Brain microvascular endothelial cell (primary cell): ENCODE measurements around the gene SLC26A11.

Experiments used
- DNase-seq: peaks from one replicate; pipeline ENCODE4 v3.0.0-alpha.2; 2020
- H3K27ac ChIP-seq: fragments of 250-450 bp; sonication (Bioruptor Pico); 2 replicates; pipeline ENCODE4 v1.5.1; 2020; ENCODE audit warnings: mild to moderate bottlenecking, moderate library complexity
- H3K27me3 ChIP-seq: fragments of 250-450 bp; sonication (Bioruptor Pico); replicated peaks from 2 replicates; pipeline ENCODE4 v1.5.1; 2020; ENCODE audit warnings: mild to moderate bottlenecking
- H3K36me3 ChIP-seq: fragments of 250-450 bp; sonication (Bioruptor Pico); replicated peaks from 2 replicates; pipeline ENCODE4 v1.5.1; 2020; ENCODE audit warnings: mild to moderate bottlenecking
- H3K4me3 ChIP-seq: 2 replicates; pipeline ENCODE4 v1.5.1; 2011; ENCODE audit warnings: low read depth, mild to moderate bottlenecking, control low read depth, low read length, moderate library complexity
- CTCF ChIP-seq: IDR thresholded peaks from 2 replicates; pipeline ENCODE4 v1.5.1; 2011; ENCODE audit warnings: low read depth, mild to moderate bottlenecking, moderate library complexity, low read length, control low read depth, inconsistent platforms; ENCODE audit errors: missing control alignments
- in situ Hi-C: cut with HindIII; loops from 2 replicates; pipeline ENCODE4 v1.10.0; 2017; ENCODE audit warnings: low sequenced_read_pairs, low pct_ligation_motif_present

Gene SLC26A11

GRCh38 chr17:80214878-80215210 is 5.4 kb upstream of the SLC26A11 start:
- DNase-seq = no peak
- Histone ChIP-seq H3K27ac (no peak overlapping the region), H3K27me3 (no peaks in the 10 kb centered on the region), H3K4me3 (no peak overlapping the region), H3K36me3 (peaks cover 14% of the 10 kb centered on the region)
- in situ Hi-C loops = no loop called here
- no peak for TF ChIP-seq CTCF

- in situ Hi-C loops = no loop called here
- TF ChIP-seq CTCF = no peak
- DNase-seq = no peak
Measured at GRCh38 chr17:80216473-80217456, 3.5 kb upstream of the SLC26A11 start.

GRCh38 chr17:80217703-80218362 is 2.4 kb upstream of the SLC26A11 start:
- in situ Hi-C loops = no loop called here
- H3K27ac ChIP-seq = no peak overlapping the region
- no peaks in the 10 kb centered on the region for H3K27me3 ChIP-seq
- no peaks in the 10 kb centered on the region for H3K36me3 ChIP-seq
- DNase-seq = no peak
- no peak overlapping the region for H3K4me3 ChIP-seq
- no peak for TF ChIP-seq CTCF

More at GRCh38 chr17:80216473-80217456, 3.5 kb upstream of the SLC26A11 start:
- no peak overlapping the region for H3K27ac ChIP-seq
- H3K27me3 ChIP-seq = no peaks in the 10 kb centered on the region
- H3K4me3 ChIP-seq = no peak overlapping the region
- H3K36me3 ChIP-seq = peaks cover 4% of the 10 kb centered on the region

- in situ Hi-C loops = no loop called here
- Histone ChIP-seq H3K27ac (no peak overlapping the region), H3K36me3 (no peaks in the 10 kb centered on the region), H3K27me3 (no peaks in the 10 kb centered on the region), H3K4me3 (no peak overlapping the region)
- no peak for TF ChIP-seq CTCF
- no peak for DNase-seq
Measured at GRCh38 chr17:80218391-80218790, 1.8 kb upstream of the SLC26A11 start.

GRCh38 chr17:80219013-80219762 is 1.0 kb upstream of the SLC26A11 start:
- TF ChIP-seq CTCF = no peak
- peak; percentile 64 for DNase-seq
- in situ Hi-C loops = no loop called here
- no peak overlapping the region for H3K27ac ChIP-seq
- H3K36me3 ChIP-seq = no peaks in the 10 kb centered on the region
- peak overlapping the region; percentile 61 for H3K4me3 ChIP-seq
- H3K27me3 ChIP-seq = no peaks in the 10 kb centered on the region
